Measurements from ENCODE around the gene POLR2I. TPM values are rescaled to one million over a fixed set of nuclear protein-coding genes. Genes with fewer than 3 reads are reported as not detected.

Gene POLR2I
- total RNA-seq (29.4 TPM), polyA plus RNA-seq (100 to 1,000 TPM; 128 to 185 (median 160) TPM)

DNA sequence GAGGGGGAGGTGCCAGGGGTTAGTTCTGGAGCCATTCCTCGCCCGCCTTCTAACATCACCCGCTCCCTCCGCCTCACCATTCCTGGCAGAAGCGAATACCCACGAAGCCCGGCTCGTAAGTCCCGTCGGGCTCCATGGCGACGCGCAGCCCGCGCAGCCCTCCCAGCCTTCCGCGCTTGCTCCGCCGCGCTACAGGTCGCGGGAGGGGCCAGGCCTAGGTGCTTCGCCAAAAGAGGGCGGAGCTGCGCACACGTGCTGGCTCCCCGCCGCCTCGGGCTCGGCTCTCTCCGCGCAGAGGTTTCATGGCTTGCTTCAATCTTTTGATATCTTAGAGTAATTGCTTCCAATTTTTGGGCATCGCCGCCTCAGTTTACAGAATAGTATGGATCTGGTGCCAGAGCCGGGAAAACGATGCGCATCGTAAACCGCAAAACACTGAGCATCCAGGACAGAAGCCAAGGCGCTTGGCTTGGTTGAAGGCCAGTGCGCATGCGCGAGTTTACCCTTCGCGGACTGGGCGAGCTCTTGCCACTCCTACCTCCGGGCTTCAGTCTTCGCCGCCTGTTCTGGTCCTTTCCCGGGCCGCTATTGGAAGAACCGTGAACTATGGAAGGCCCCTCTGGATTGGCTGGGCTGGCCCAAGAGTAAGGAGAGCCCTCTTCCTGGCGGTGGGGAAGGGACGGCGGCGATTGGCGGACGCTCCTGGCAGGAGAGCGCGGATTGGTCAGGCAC lies at the start of gene POLR2I:
Gene POLR2I, minus strand, starts transcription at position 155 of the 732 bp plus-strand sequence. Its CDS starts 19 bp downstream, at position 136.
- peaks cover 8% of the 10 kb centered on the region for H3K27me3 Mint-ChIP-seq
- no peaks in the 10 kb centered on the region for H3K9me3 Mint-ChIP-seq
- peaks cover 34% of the 10 kb centered on the region for H3K4me1 ChIP-seq (ENCODE audit: control insufficient read depth, insufficient read depth, low read length, poor library complexity, severe bottlenecking)
- peak within 1 kb of the TSS; percentile 90 to 99 (median 97) for H3K4me3 Mint-ChIP-seq
- H3K4me1 Mint-ChIP-seq: peaks cover 0 to 53% (median 29%) of the 10 kb centered on the region in 4 donors
- peaks cover 21% of the 10 kb centered on the region for H3K36me3 ChIP-seq (ENCODE audit: control insufficient read depth, insufficient read depth, low read length)
- no peaks in the 10 kb centered on the region for H3K9me3 ChIP-seq (ENCODE audit: control insufficient read depth in 2 of 2, low read length in 2 of 2)
- peaks cover 21% of the 10 kb centered on the region for H3K36me3 Mint-ChIP-seq
- peak within 1 kb of the TSS; percentile 97 to 100 (median 99) for H3K27ac Mint-ChIP-seq
- ATAC-seq (ENCODE audit: low read depth in 2 of 2) (peak; percentile 88 to 91), DNase-seq (peak; percentile 98 to 100 (median 99))
- no peaks in the 10 kb centered on the region for H3K27me3 ChIP-seq (ENCODE audit: control insufficient read depth, insufficient read depth, low read length)
- H3K27ac ChIP-seq (ENCODE audit: insufficient read depth, low read length, poor library complexity, severe bottlenecking): peak within 1 kb of the TSS; percentile 84
- H3K4me3 ChIP-seq (ENCODE audit: low read depth, low read length): peak within 1 kb of the TSS; percentile 83

DNA sequence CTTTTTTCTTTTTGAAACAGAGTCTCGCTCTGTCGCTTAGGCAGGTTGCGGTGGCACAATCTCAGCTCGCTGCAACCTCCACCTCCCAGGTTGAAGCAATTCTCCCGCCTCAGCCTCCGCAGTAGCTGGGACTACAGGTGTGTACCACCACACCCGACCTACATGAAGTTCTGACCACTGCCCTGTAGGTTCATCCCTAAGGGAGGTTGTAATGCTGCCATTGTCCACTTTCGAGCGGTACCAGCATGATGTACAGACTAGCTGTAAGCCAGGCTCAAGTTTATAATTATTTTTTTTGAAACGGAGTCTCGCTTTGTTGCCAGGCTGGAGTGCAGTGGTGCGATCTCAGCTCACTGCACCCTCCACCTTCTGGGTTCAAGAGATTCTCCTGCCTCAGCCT lies 49.1 kb upstream of the POLR2I start:
- Mint-ChIP-seq H3K9me3 (no peaks in the 10 kb centered on the region), H3K4me1 (peaks cover 0 to 4% (median 0%) of the 10 kb centered on the region in 4 donors), H3K36me3 (peaks cover 5% of the 10 kb centered on the region), H3K27me3 (no peaks in the 10 kb centered on the region), H3K4me3 (no peak overlapping the region), H3K27ac (no peak overlapping the region)
- Histone ChIP-seq H3K36me3 (ENCODE audit: control insufficient read depth, insufficient read depth, low read length) (no peaks in the 10 kb centered on the region), H3K9me3 (ENCODE audit: control insufficient read depth in 2 of 2, low read length in 2 of 2) (no peaks in the 10 kb centered on the region), H3K27me3 (ENCODE audit: control insufficient read depth, insufficient read depth, low read length) (no peaks in the 10 kb centered on the region), H3K4me3 (ENCODE audit: low read depth, low read length) (no peak overlapping the region), H3K27ac (ENCODE audit: insufficient read depth, low read length, poor library complexity, severe bottlenecking) (no peak overlapping the region), H3K4me1 (ENCODE audit: control insufficient read depth, insufficient read depth, low read length, poor library complexity, severe bottlenecking) (no peaks in the 10 kb centered on the region)
- ATAC-seq (ENCODE audit: low read depth in 2 of 2) (no peak), DNase-seq (no peak)

DNA sequence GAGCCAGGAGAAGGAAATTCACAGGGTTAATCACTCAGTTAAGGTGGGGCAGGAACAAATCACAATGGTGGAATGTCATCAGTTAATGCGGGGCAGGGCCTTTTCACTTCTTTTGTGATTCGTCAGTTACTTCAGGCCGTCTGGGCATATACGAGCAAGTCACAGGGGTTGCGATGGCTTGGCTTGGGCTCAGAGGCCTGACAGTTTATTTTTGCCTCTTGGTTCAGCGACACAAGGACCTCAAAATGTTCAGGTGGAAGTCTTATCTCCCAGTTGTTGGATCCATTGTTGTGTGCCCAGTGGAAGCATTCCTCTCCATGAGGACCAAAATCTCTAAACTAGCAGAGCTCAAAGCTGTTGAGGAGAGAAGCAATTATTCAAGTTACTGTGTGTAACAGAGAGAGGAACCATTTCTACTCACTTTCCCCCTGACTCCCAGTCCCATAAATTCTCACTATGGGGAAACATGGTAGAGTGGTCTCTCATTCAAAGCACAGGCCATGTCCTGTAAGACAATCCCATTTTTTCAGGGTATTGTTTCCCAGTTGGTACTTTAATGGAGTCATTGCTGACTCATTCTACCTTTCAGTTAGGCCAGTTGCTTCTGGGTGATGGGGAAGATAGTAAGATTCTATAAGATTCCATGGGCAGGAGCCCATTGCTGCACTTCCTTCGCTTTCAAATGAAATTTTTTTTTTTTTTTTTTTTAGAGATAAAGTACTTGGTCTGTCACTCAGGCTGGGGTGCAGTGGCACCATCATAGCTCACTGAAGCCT lies 46.3 kb upstream of the POLR2I start:
- peak overlapping the region in 1 of 3 donors; percentile 46 for H3K27ac Mint-ChIP-seq
- no peak overlapping the region for H3K4me3 Mint-ChIP-seq
- ATAC-seq (ENCODE audit: low read depth in 2 of 2): no peak
- no peaks in the 10 kb centered on the region for H3K36me3 ChIP-seq (ENCODE audit: control insufficient read depth, insufficient read depth, low read length)
- peaks cover 0 to 5% (median 1%) of the 10 kb centered on the region in 4 donors for H3K4me1 Mint-ChIP-seq
- no peaks in the 10 kb centered on the region for H3K4me1 ChIP-seq (ENCODE audit: control insufficient read depth, insufficient read depth, low read length, poor library complexity, severe bottlenecking)
- H3K9me3 ChIP-seq (ENCODE audit: control insufficient read depth in 2 of 2, low read length in 2 of 2): no peaks in the 10 kb centered on the region
- H3K27me3 Mint-ChIP-seq: no peaks in the 10 kb centered on the region
- no peaks in the 10 kb centered on the region for H3K27me3 ChIP-seq (ENCODE audit: control insufficient read depth, insufficient read depth, low read length)
- H3K4me3 ChIP-seq (ENCODE audit: low read depth, low read length): no peak overlapping the region
- no peak overlapping the region for H3K27ac ChIP-seq (ENCODE audit: insufficient read depth, low read length, poor library complexity, severe bottlenecking)
- no peak for DNase-seq
- H3K36me3 Mint-ChIP-seq: peaks cover 6% of the 10 kb centered on the region
- no peaks in the 10 kb centered on the region for H3K9me3 Mint-ChIP-seq

DNA sequence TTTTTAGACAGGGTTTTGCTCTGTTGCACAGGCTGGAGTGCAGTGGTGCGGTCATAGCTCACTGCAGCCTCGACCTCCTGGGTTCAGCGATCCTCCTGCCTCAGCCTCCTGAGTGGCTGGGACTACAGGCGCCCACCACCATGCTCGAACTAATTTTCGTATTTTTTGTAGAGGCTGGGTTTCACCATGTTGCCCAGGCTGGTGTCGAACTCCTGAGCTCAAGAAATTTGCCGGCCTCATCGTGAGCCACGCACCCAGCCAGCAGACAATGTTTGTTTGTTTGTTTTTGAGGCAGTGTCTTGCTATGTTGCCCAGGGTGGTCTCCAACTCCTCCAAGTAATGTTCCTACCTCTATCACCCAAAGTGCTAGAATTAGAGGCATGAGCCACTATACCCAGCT lies 38.5 kb upstream of the POLR2I start:
- Histone ChIP-seq H3K9me3 (ENCODE audit: control insufficient read depth in 2 of 2, low read length in 2 of 2) (no peaks in the 10 kb centered on the region), H3K27ac (ENCODE audit: insufficient read depth, low read length, poor library complexity, severe bottlenecking) (no peak overlapping the region), H3K4me3 (ENCODE audit: low read depth, low read length) (no peak overlapping the region), H3K36me3 (ENCODE audit: control insufficient read depth, insufficient read depth, low read length) (peaks cover 23% of the 10 kb centered on the region), H3K4me1 (ENCODE audit: control insufficient read depth, insufficient read depth, low read length, poor library complexity, severe bottlenecking) (no peaks in the 10 kb centered on the region), H3K27me3 (ENCODE audit: control insufficient read depth, insufficient read depth, low read length) (no peaks in the 10 kb centered on the region)
- Mint-ChIP-seq H3K9me3 (no peaks in the 10 kb centered on the region), H3K36me3 (peaks cover 24% of the 10 kb centered on the region), H3K27me3 (no peaks in the 10 kb centered on the region), H3K4me1 (peaks cover 0 to 9% (median 5%) of the 10 kb centered on the region in 4 donors), H3K27ac (no peak overlapping the region), H3K4me3 (no peak overlapping the region)
- no peak for DNase-seq
- ATAC-seq (ENCODE audit: low read depth in 2 of 2): no peak

DNA sequence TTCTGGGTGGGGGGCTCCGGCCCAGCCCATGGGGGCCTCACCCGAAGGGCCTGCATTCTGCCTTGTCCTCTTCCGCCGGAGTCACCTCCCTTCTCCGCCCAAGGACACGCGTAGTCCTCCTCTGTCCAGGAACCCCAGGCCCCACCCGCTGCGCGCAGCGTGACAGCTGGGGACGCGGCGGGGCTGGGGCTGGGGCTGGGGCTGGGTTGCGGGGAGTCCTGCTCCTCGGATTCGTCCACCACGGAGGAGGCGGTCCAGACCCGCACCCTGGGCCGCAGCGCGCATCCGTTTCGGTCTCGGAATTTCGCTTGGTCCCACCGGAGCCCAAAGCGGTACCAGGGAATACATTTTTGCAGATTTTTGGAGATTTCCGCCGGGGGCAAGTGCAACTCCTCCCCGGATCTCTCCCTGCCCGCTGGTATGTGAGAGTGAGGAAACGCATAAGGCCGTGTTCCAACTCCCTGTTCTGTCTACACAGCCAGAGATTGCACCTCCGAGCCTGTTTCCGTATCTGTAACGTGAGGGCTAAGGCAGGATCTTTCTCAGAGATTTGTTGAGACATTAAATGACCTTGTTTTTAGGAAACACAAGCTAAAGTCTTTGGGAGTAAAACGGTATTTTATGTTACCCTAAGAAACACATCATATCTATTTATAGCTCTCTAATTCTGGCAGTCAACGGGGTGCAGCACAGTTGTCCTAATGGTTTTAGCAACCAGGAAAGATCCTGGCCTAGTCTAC lies 37.8 kb upstream of the POLR2I start, which contains the start of gene COX7A1:
Gene COX7A1, minus strand, starts transcription at position 96 of the 740 bp plus-strand sequence. Its CDS starts 40 bp downstream, at position 56.
- Mint-ChIP-seq H3K27me3 (no peaks in the 10 kb centered on the region), H3K4me3 (peak within 1 kb of the TSS in 1 of 4 donors; percentile 38), H3K9me3 (no peaks in the 10 kb centered on the region), H3K4me1 (peaks cover 0 to 9% (median 4%) of the 10 kb centered on the region in 4 donors), H3K27ac (no peak within 1 kb of the TSS), H3K36me3 (peaks cover 24% of the 10 kb centered on the region)
- peaks cover 29% of the 10 kb centered on the region for H3K36me3 ChIP-seq (ENCODE audit: control insufficient read depth, insufficient read depth, low read length)
- no peaks in the 10 kb centered on the region for H3K4me1 ChIP-seq (ENCODE audit: control insufficient read depth, insufficient read depth, low read length, poor library complexity, severe bottlenecking)
- H3K27me3 ChIP-seq (ENCODE audit: control insufficient read depth, insufficient read depth, low read length): no peaks in the 10 kb centered on the region
- H3K9me3 ChIP-seq (ENCODE audit: control insufficient read depth in 2 of 2, low read length in 2 of 2): no peaks in the 10 kb centered on the region
- no peak within 1 kb of the TSS for H3K4me3 ChIP-seq (ENCODE audit: low read depth, low read length)
- DNase-seq: no peak
- no peak within 1 kb of the TSS for H3K27ac ChIP-seq (ENCODE audit: insufficient read depth, low read length, poor library complexity, severe bottlenecking)
- ATAC-seq (ENCODE audit: low read depth in 2 of 2): no peak

DNA sequence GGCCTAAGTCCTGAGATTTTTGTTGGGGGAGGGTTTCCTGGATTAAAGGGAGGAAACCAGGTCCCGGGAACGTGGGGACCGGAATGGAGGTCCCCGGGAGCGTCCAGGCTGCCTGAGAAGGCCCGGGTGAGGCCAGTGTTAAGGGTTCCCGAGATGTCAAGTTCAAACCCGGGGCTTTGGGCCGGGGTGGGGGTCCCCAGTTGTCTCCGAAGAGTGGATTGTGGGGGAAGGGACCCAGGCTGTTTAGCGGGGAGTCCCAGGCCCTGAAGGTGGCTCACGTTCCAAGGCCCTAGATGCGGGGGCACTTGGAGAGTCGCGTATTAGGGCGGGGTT lies 37.3 kb upstream of the POLR2I start:
- Histone ChIP-seq H3K27me3 (ENCODE audit: control insufficient read depth, insufficient read depth, low read length) (no peaks in the 10 kb centered on the region), H3K4me3 (ENCODE audit: low read depth, low read length) (no peak overlapping the region), H3K4me1 (ENCODE audit: control insufficient read depth, insufficient read depth, low read length, poor library complexity, severe bottlenecking) (no peaks in the 10 kb centered on the region), H3K9me3 (ENCODE audit: control insufficient read depth in 2 of 2, low read length in 2 of 2) (no peaks in the 10 kb centered on the region), H3K27ac (ENCODE audit: insufficient read depth, low read length, poor library complexity, severe bottlenecking) (no peak overlapping the region), H3K36me3 (ENCODE audit: control insufficient read depth, insufficient read depth, low read length) (peaks cover 31% of the 10 kb centered on the region)
- no peak for ATAC-seq (ENCODE audit: low read depth in 2 of 2)
- H3K4me3 Mint-ChIP-seq: no peak overlapping the region
- H3K27ac Mint-ChIP-seq: no peak overlapping the region
- peaks cover 27% of the 10 kb centered on the region for H3K36me3 Mint-ChIP-seq
- H3K4me1 Mint-ChIP-seq: peaks cover 0 to 9% (median 4%) of the 10 kb centered on the region in 4 donors
- no peak for DNase-seq
- H3K27me3 Mint-ChIP-seq: no peaks in the 10 kb centered on the region
- no peaks in the 10 kb centered on the region for H3K9me3 Mint-ChIP-seq

DNA sequence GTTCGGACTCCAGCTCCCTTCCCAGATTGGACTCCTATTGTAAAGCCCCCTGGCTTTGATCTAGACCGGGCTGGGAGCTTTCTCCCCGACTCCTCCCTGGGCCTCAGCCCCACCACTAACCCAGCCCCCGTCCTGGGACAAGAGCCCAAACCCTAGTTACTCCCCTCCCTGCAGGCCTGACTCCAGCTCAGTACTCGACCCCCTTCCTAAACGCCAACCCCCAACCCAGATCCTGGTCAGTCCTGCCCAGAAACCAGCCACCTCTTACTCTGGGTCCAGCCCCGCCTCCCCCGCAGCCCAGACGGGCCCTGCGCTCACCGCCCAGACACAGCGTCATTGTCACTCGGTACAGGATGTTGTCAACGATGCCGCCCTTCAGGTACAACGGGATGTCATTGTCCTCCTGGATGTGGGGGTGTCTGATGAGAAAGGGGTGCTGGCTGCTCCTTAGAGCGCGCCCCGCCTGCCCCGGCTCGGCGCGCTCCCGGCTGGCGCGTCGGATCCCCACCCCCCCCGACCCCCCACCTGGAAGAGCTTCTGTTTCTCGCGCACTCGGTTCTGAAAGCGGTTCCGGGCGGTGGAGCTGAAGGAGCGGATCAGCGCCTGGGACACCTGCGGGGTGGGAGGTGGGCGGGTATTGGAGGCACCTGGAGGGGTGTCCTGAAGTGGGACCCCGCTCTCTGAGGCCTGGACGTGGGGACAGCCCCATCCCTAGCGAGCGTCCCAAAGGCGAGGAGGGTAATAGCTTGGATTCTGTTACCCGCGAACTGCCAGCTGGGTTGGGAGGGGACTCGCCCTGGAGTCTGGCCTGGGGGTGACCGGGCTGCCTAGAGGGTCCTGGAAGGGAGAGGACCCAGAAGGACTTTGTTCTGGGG lies 36.7 kb upstream of the POLR2I start:
- Mint-ChIP-seq H3K4me3 (peak overlapping the region in 1 of 4 donors; percentile 38), H3K27me3 (no peaks in the 10 kb centered on the region), H3K27ac (no peak overlapping the region), H3K9me3 (no peaks in the 10 kb centered on the region), H3K36me3 (peaks cover 31% of the 10 kb centered on the region), H3K4me1 (peaks cover 0 to 9% (median 5%) of the 10 kb centered on the region in 4 donors)
- no peak overlapping the region for H3K4me3 ChIP-seq (ENCODE audit: low read depth, low read length)
- H3K27ac ChIP-seq (ENCODE audit: insufficient read depth, low read length, poor library complexity, severe bottlenecking): no peak overlapping the region
- H3K4me1 ChIP-seq (ENCODE audit: control insufficient read depth, insufficient read depth, low read length, poor library complexity, severe bottlenecking): no peaks in the 10 kb centered on the region
- no peak for DNase-seq
- no peaks in the 10 kb centered on the region for H3K27me3 ChIP-seq (ENCODE audit: control insufficient read depth, insufficient read depth, low read length)
- peaks cover 37% of the 10 kb centered on the region for H3K36me3 ChIP-seq (ENCODE audit: control insufficient read depth, insufficient read depth, low read length)
- no peaks in the 10 kb centered on the region for H3K9me3 ChIP-seq (ENCODE audit: control insufficient read depth in 2 of 2, low read length in 2 of 2)
- no peak for ATAC-seq (ENCODE audit: low read depth in 2 of 2)
